GM19328 (cell line): Measurements from ENCODE around the gene TIRAP.

Experiments
- ATAC-seq: cut with Tn5 transposase; IDR thresholded peaks from one replicate; pipeline ENCODE4 v1.9.1; 2021; ENCODE audit warnings: mild to moderate bottlenecking, moderate library complexity; ENCODE audit not compliant: unreplicated experiment

The TIRAP gene

DNA sequence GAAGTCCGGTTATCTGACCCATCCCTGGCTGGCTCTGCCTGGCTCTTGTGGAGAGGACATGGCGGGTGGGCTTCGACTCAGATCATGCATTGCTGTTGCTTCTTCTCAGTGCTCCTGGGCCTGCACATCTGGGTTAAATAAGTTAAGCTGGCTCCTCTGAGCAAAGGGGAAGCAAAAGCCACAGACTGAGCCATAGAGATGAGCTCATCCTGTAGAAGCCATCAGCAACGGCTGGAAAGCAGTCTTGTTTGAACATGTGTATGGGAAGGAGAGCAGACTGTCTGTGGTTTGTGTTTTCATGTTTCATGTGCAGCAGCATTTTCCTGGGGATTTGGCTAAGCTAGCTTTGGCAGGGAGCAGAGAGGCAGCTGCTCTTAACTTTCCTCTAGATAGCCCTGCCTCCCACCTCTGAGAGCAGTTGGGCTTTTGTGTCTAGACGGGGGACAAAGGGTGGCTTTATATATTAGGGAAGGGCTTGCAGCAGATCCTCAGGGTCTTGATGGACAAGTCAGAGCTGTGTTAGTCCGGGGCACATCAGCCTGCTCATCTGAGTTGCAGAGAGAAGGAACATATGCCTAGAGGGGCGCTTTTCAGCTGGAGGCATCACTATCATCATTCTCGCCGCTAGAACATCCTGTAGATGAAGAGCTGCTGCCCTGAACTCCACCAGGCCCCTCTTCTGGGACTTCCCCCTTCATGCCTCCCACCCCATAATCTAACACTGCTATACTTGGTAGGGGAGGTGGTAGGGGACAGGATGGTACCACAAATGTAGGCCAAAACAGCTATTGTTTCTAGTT lies 35.9 kb downstream of the TIRAP start:
- peak; percentile 73 for ATAC-seq

DNA sequence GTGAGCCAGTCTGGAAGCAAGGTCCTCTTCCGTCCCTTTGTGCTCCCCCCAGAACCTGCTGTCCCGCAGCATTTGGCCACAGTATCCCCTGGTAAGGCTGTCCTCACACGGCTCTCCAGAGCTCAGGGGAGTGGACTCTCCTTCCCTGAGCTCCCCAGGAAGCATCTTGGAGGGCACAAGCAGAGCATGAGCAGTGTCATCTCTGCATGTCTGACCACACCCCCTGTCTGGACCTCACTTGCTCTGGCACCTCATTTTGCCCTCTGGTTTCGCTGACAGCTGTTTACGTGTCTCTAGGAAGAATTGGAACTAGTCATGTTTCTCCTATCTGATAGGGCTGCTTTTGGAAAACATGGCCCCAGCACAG lies 36.5 kb downstream of the TIRAP start:
- no peak for ATAC-seq

DNA sequence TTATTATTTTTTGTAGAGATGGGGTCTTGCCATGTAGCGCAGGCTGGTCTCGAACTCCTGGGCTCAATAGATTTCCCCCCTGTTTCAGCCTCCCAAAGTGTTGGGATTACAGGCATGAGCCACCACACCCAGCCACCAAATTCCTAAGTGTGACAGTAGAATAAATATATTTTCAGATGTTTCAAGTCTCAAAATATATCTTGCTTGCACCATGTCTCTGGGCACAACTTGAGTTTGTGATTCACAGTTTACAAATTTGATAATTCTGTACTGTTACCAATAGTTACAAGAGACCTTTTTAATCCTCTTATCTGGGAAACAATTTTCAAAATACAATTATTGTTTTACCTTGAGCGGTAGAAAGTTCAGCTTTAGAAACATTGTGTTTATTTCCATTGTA lies 40.1 kb downstream of the TIRAP start:
- ATAC-seq: no peak

DNA sequence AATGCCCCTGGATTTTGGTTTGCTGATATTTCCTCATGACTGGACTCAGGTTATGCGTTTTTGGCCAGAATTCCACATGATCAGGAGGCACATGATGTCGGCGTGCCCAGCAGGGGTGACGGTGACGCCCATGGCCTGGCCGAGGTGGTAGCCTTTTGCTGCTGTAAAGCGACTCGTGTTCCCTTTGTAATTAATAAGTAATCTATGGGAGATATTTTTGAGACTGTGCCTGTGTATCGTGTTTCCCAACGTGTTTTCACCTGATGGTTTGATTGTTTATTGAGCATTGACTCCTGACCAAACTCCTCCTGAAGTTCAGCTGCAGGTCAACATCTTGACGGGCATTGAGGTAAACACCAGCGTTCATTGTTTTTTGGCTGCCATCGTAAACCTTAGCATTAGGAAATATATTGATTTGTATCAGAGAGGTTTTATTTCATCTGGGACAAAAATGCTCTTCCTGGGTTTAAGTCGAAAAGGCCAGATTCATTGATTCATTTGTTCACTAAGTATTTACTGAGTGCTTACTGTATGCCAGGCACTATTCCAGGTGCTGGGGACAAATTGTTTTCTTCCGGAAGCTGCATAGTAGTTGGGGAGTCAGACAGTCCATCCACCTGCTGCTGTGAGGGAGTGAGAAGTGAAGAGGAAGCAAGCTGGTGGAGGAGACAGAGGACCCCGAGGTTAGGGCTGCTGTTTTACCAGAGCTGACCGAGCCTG lies 44.5 kb downstream of the TIRAP start:
- no peak for ATAC-seq

DNA sequence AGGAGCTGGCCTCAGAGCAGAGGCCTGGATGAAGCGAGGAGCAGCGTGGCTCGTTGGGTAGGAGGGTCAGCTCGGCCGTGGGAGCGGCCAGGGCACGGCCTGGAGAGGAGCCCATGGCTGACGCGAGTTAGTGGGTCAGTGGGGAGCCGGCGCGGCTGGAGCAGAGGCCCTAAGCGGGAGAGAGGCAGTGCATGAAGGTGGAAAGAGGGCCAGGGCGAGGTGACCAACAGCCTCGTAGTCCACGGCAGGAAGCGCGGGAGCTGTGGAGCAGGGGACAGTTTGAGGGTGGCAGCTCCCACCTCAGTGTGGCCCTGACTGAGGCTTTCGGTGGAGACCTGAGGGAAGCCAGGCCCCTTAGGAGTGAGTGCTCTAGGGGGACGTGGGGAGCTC lies 45.1 kb downstream of the TIRAP start:
- no peak for ATAC-seq

DNA sequence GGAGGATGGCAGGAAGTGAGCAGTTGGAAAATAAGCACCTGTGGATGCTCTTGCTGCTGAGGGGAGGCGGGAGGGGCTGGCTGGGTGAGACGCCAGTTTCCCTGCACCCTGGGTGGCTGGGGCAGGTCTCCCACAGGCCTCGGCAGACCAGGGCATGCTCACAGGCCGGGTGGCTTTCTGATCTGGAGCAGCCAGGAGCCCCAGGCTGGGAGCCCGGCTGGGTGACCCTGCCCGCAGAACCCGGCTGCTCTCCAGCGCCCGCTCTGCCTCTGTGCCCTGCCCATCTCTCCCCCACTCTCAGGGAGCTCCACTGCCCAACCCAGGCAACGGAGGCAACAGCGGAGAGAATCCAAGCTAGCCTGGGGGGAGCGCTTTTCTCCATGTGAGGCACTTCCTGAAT lies 45.6 kb downstream of the TIRAP start:
- ATAC-seq: no peak

DNA sequence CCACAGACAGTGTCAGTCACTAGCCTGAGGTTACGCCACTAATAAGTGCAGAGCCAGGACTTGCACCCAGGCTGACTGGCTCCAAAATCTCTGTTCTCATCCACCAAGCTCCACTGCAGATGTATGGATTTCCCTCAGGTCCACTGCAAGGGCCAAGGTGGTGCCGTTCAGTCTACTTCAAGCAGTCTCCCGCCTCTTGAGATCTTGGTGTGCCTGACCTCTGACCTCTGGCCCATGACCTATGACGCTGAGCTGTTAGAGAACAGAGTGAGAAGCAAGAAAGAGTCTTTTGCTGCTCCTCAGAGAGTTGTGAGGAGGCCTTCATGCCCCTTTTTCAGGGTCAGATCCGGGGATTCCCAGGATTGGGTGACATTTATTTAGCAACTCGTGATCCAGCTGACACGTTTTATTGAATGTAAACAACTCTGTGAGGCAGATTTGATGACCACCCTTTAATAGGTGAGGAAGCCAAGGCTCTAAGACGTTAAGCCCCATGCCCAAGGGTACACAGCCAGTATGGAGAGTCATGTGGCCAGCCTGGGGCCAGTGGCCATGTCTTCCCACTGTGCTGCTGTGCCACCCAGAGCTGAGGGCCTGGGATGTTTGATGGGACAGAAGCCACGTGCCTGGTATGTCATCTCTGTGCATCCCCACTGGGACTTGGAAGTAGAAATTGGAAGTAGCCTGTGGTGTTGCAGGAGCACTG lies 46.2 kb downstream of the TIRAP start:
- no peak for ATAC-seq

DNA sequence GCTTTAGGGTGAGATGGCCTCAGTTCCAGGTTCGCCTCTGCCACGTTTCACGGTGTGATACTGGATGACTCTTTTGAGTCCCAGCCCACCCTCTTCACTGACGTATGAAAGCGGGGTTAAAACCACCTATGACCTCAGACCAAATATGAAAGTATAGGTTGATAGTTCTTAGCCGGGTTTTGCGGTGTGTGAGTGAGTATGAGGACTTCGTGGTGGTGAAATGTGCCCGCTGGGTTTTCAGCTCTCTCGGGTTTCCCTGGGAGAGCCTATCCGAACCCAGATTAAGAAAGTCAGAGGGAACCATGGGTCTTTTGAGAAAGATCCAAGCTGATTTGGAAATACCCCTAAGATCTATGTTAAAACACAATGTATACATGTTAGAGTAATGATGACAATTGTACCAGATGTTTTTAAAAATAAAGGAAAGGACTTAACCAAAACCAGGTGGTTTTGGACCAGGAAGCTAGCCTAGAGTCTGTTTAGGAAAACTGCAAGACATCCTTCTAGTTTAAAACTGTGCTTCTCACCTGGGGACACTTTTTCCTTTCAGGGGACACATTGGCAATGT lies 46.8 kb downstream of the TIRAP start:
- ATAC-seq: no peak

DNA sequence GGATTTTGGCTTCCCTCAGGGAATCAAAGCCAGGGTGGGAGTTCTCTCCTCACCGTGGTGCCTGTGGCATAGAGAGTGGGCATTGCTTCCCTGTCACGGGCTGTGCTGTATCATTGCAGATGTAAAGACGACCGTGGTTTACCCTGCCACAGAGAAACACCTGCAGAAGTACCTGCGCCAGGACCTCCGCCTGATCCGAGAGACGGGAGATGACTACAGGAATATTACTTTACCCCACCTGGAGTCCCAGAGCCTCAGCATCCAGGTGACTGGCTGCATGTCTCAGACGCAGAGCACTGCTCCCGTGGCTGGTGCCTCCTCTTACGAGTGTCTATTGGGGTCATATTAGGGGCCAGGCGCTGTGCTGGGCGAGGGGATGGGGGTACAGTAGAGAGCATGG lies 48.4 kb downstream of the TIRAP start:
- ATAC-seq: no peak

DNA sequence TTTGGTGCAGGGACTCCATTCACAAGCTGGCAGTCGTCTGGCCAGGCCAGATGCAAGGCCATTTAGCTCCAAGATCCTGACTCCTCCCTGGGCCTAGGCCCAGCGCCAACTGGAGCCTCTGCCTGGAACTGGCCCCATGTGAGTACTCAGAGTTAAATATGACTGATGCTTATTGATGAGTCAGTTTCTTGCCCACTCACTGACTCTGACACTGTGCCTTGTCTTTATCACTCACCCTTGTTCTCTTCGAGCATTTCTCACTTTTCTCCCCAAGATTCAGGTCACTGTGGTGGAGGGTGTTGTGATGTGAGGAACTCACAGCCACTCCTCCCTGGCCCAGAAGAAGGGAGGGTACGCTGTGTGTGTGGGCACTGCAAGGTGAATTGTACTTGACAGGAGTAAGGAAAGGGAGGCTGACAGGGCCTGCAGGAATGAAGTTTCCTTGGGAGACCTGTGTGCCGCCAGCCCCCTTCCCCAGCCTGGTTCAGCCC lies 49.4 kb downstream of the TIRAP start:
- no peak for ATAC-seq

DNA sequence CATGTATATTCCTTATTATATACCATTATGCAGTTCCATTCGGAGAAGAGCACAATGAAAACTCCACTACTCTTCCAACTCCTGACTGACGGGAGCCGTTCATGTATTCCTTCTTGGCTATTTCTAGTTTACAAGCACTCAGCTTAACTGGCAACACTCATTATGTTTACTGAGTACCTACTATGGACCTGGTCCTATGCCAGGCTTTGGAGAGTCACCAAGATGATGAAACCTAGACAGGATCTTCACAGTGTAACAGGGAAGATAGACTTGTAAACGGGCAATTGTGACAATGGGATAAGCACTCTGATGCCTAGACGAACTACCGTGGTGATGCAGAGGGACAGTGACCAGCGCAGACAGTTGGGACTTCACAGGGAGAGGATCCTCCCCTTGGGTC lies 50.2 kb downstream of the TIRAP start:
- ATAC-seq: no peak

DNA sequence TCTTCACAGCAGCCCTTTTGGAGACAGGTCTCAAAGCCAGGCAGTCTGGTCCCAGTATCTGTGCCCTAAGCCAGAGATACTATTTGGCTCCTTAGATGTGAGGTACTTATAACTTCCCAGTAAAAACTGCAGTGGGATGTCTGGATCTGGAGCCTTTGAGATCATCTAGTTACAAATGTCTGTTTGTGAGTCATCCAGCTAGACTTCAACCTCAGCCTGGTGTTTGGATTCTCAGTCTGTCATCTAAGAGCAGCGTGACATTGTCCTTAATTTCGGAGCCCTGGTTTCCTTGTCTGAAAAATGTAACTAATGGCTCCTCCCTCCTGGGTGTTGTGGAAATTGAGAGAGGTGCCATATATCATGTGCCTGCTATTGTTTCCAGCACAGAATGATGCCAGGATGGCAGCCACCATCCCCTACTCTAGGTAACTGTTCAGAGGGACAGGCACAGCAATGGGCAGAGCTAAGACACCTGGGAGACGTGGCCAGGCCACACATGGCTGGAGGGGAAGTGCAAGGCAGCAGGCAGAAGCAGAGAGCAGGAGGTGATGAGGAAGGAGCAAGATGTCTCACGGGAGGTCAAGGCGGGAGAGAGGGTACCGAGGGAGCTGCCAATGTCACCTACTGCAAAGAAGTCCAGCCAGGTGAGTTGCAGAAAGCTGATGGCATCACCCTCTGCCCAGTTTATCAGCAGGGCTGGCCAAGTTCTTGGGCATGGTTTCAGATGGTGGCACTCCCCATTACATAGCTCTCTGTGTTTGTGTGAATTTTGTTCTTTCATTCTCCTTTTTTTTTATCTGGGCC lies 52.0 kb downstream of the TIRAP start:
- no peak for ATAC-seq

DNA sequence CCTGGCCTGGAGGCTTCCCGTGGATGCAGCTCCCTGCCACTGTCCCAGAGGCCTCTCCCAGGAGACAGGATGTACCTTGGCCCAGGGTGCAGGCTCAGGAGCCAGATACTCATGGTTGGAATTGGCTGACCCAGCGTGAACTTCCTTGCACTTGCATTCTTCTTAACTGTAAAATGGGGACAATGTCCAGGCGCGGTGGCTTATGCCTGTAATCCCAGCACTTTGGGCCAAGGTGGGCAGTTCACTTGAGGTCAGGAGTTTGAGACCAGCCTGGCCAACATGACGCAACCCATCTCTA lies 52.5 kb downstream of the TIRAP start:
- ATAC-seq: no peak

DNA sequence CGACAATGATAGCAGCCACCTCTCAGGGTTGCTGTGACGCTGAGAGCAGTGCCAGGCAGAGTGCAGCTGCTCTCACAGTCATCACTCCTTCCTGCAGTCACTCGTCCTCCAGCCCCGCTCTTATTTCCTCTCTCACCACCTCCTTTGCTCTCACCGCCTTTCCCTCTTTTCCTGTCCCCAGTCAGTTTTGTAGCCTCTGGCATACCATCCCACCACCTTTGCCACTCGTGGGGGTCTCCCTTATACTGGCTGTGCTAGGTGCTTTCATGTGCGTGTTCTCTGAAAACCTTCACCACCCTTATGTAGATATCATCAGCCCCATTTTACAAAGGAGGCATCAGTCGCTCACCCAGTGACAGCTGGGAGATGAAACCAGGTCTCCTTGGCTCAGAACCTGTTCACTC lies 53.2 kb downstream of the TIRAP start:
- no peak for ATAC-seq

DNA sequence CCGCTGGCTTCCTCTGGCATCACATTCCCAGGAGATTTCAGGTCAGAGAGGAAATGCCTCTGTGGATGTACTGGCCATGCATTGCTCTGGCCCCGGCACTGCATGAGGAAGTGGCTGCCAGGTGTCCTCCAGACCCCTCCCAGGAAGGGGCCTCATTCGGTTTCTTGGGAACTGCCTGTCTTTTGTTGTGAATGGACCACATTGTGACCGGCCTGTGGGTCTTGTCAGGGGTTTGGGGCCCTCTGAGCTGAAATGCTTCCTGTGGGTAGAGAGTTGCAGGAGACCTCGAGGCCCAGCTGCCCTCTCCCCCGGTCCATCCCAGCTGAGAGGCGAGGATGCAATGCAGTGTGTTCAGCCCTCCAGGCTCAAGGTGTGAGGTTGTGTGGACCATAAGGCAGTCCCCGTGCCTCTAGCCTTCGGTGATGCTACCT lies 53.8 kb downstream of the TIRAP start:
- no peak for ATAC-seq

DNA sequence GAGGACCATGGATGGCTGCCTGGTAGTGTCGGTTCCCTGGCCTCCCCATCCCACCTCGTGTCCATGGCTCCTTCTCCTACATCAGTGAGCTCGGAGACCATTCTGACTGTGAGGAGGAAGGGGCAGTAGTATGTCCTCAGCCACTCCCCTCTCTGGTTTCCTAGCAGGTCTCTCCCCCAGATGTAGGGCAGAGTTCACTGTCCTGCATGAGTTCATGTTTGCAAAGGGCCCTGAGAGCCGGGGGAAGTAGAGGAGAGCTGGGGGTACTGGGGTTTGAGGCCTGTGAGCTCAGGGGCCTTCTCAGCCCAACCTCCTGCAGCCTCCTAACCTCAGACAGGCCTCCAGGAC lies 54.2 kb downstream of the TIRAP start:
- ATAC-seq: no peak

DNA sequence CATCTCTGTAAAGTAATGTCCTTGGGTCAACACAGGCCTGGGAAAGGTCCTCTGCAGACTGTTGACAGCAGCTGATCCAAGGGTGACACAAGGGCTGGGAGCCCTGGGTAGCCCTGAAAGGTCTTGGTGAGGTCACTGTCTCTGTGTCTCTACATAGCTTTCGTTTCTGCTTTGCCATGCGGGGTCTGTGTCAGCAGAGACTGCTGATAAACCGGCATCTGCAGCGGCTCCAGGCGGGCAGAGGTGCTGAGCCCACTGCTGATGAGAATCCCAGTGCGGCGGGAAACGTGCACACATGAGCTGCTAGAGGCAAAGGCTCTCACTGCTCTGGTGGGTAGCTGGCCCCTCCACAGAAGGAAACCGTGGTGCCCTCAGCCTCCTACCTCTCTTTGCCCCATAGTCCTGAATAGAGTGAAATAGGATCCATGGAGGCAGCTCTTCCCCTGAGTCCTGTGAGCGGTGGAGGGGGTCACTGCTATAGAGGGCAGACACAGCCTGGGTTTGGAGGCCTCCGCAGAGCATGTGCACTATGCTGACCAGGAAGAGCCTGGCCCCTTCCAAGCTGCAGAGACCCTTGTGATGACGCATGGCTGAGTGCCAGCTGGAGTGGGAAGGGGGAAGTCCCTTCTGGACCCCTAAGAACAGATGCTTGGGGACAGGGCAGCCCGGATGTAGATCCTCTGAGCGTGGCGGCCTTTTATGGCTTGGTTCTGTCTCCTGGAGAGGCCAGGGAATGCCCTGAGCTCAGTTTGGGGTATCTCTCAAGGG lies 54.8 kb downstream of the TIRAP start:
- ATAC-seq: no peak

DNA sequence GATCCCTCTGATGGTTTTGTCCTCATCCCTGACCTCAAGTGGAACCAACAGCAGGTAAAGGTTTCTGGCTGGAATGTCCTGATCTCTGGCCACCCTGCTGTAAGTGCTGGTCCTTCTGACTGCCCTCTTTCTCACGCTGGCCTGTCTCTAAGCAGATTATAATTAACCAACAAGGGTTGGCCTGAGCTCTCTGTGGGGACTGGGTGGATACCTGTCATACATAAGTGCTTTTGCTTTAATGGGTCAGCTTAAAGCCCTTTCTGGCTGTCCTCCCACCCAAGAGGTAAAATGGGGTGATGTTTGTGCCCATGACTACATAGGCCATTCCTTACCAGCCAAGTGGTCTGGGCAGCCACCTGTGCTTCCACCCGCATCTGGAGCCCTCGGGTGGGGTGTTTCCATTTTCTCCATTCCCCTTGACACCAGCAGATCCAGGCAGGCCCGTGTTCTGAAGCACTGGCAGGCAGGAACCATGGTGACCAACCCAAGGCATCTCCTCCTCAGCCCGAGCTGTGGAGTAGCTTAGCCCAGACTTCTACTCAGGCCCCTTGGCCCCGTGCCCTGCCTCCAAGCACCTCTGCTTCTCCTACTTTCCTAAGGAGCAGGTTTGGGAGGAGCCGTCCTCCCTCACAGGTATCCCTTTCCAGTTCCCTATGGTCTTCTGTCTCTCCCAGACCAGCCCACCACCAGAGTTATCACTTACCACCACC lies 55.6 kb downstream of the TIRAP start:
- no peak for ATAC-seq

DNA sequence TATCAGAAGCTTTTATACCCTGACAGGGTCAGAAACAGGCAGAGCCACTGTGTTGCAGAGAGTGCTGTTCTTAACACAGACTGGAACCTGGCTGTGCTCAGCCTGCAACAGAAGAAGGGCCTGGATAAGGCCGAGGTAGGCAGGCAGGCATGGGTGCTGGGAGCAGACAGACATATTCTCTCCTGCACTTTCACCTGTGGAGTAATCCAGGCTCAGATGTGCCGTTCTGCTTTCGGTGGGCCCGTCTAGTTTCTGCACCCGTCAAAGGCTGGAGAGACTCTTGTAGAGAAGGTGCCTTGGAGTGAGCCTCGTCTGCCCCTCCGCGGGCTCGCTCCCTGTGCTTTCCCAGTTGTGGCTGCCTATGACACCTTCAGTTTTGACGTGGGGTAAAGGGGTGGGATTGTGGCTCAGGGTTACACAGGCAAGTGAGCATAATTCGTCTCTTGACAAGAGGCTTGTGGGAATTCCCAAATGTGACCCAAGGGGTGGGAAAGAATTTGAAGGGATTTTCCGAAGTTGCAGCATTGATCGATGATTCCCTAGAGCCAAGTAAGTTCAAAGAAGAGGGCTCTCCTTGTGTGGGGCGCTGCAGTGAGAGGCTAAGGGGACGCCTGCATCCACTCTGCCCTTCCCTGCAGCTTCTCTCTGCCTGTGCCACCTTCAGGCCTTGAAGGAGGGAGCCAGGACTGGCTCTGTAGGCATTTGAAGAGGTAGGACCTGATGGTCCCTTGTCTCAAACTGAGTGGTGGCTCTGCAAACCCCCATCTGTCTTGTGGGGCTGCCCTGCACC lies 56.4 kb downstream of the TIRAP start:
- ATAC-seq: no peak
